NCI-H2171 treated with DMSO at 0.1 percent for 48 hours (cell line): ENCODE data around the gene GAL3ST2.
A peak's percentile ranks its signal among the peaks of the same experiment; 100 is the strongest.
"Not testable (repeated sequence)": the region's sequence is repeated elsewhere in the genome, so short reads cannot be mapped to it uniquely, and the experiment has no call there.

ENCODE experiments used
- DNase-seq: peaks from one replicate; lab custom pipeline; 2025; lab: John Stamatoyannopoulos, UW

Gene GAL3ST2

GRCh38 chr2:241776336-241777169 is at the start of gene GAL3ST2:
Gene GAL3ST2 (plus strand): TSS chr2:241776822. CDS start chr2:241776956, 134 bp downstream.
- DNase-seq, result no peak

- no peak for DNase-seq
Observed at GRCh38 chr2:241728000-241728399, 48.6 kb upstream of the GAL3ST2 start.

- no peak for DNase-seq
Observed at GRCh38 chr2:241728627-241729026, 48.0 kb upstream of the GAL3ST2 start.

GRCh38 chr2:241729868-241730267 is 46.8 kb upstream of the GAL3ST2 start:
- DNase-seq, result no peak

- DNase-seq, result no peak
Observed at GRCh38 chr2:241730671-241731293, 45.8 kb upstream of the GAL3ST2 start.

- DNase-seq, result not testable (repeated sequence)
Observed at GRCh38 chr2:241732513-241733186, 44.0 kb upstream of the GAL3ST2 start.

GRCh38 chr2:241733391-241734207 is 43.0 kb upstream of the GAL3ST2 start:
- no peak for DNase-seq

- no peak for DNase-seq
Observed at GRCh38 chr2:241734208-241734466, 42.5 kb upstream of the GAL3ST2 start.

GRCh38 chr2:241734467-241735208 is 42.0 kb upstream of the GAL3ST2 start, which contains the start of gene D2HGDH:
Gene D2HGDH (plus strand): TSS chr2:241734630. CDS start chr2:241735225, 595 bp downstream.
- peak; percentile 50 for DNase-seq

- DNase-seq, result no peak
Observed at GRCh38 chr2:241736111-241736510, 40.5 kb upstream of the GAL3ST2 start.

- no peak for DNase-seq
Observed at GRCh38 chr2:241738040-241738686, 38.5 kb upstream of the GAL3ST2 start.

GRCh38 chr2:241739177-241739576 is 37.4 kb upstream of the GAL3ST2 start:
- no peak for DNase-seq

- DNase-seq, result no peak
Observed at GRCh38 chr2:241739651-241740050, 37.0 kb upstream of the GAL3ST2 start.

GRCh38 chr2:241741016-241741415 is 35.6 kb upstream of the GAL3ST2 start:
- DNase-seq, result no peak

GRCh38 chr2:241742320-241742939 is 34.2 kb upstream of the GAL3ST2 start:
- DNase-seq, result no peak

- DNase-seq, result not testable (repeated sequence)
Observed at GRCh38 chr2:241743008-241743407, 33.6 kb upstream of the GAL3ST2 start.

- no peak for DNase-seq
Observed at GRCh38 chr2:241743620-241744019, 33.0 kb upstream of the GAL3ST2 start.

GRCh38 chr2:241744028-241744754 is 32.4 kb upstream of the GAL3ST2 start:
- no peak for DNase-seq

- DNase-seq, result no peak
Observed at GRCh38 chr2:241745276-241745675, 31.3 kb upstream of the GAL3ST2 start.

GRCh38 chr2:241746084-241746483 is 30.5 kb upstream of the GAL3ST2 start:
- no peak for DNase-seq
